Uterus (tissue), 2 donors: ENCODE results near the gene PML.

Source experiments
- POLR2A ChIP-seq, 2 donors: fragments of 450-650 bp; IDR thresholded peaks; one replicate each; pipeline ENCODE4 v1.6.1; 2016; ENCODE audit warnings: antibody characterized with exemption in 2 of 2, mild to moderate bottlenecking in 1 of 2, moderate library complexity in 1 of 2
- TF ChIP-seq, protein P1 (sequence below), 4 experiments: fragments of 200-600 bp in 2 of 4; fragments of 450-650 bp in 2 of 4; sonication (generic) in 2 of 4; IDR thresholded peaks; one replicate each; pipeline ENCODE4 v1.5.1; 2016 to 2019; ENCODE audit warnings: antibody characterized with exemption in 4 of 4, mild to moderate bottlenecking in 2 of 4, moderate library complexity in 1 of 4

DNA sequence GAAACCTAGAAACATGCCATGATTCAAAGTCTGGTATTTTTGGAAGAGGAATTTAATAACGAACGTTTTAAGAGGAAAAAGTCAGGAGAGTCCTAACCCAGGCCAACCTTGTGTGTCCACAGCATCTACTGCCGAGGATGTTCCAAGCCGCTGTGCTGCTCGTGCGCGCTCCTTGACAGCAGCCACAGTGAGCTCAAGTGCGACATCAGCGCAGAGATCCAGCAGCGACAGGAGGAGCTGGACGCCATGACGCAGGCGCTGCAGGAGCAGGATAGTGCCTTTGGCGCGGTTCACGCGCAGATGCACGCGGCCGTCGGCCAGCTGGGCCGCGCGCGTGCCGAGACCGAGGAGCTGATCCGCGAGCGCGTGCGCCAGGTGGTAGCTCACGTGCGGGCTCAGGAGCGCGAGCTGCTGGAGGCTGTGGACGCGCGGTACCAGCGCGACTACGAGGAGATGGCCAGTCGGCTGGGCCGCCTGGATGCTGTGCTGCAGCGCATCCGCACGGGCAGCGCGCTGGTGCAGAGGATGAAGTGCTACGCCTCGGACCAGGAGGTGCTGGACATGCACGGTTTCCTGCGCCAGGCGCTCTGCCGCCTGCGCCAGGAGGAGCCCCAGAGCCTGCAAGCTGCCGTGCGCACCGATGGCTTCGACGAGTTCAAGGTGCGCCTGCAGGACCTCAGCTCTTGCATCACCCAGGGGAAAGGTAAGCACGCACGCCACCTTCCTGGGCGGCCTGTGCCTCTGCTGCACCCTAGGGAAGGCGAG, 28.4 kb downstream of the PML start:
- TF ChIP-seq, protein P1, sequence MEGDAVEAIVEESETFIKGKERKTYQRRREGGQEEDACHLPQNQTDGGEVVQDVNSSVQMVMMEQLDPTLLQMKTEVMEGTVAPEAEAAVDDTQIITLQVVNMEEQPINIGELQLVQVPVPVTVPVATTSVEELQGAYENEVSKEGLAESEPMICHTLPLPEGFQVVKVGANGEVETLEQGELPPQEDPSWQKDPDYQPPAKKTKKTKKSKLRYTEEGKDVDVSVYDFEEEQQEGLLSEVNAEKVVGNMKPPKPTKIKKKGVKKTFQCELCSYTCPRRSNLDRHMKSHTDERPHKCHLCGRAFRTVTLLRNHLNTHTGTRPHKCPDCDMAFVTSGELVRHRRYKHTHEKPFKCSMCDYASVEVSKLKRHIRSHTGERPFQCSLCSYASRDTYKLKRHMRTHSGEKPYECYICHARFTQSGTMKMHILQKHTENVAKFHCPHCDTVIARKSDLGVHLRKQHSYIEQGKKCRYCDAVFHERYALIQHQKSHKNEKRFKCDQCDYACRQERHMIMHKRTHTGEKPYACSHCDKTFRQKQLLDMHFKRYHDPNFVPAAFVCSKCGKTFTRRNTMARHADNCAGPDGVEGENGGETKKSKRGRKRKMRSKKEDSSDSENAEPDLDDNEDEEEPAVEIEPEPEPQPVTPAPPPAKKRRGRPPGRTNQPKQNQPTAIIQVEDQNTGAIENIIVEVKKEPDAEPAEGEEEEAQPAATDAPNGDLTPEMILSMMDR (IDR thresholded peaks at IDR 0.05), result no peak
- TF ChIP-seq POLR2A (IDR thresholded peaks at IDR 0.05), result no peak
